Immature natural killer cell (primary cell): Measurements from ENCODE around the gene NEMP2. TPM values are rescaled to one million over a fixed set of nuclear protein-coding genes. Genes with fewer than 3 reads are reported as not detected.
A peak's percentile ranks its signal among the peaks of the same experiment; 100 is the strongest.

Source experiments
- DNase-seq, 3 donors: peaks; one replicate each; pipeline ENCODE4 v3.0.0; 2022; ENCODE audit warnings: mixed read lengths in 1 of 3
- H3K27ac Mint-ChIP-seq, 6 donors: one replicate each; pipeline ENCODE4 v1.8.0; 2020; ENCODE audit warnings: mixed read lengths in 6 of 6, mild to moderate bottlenecking in 5 of 6, inconsistent platforms in 4 of 6, moderate library complexity in 3 of 6
- H3K27me3 Mint-ChIP-seq, 3 donors: one replicate each; pipeline ENCODE4 v1.8.0; 2020 to 2021; ENCODE audit warnings: low read depth in 3 of 3, mild to moderate bottlenecking in 3 of 3, mixed read lengths in 3 of 3, moderate library complexity in 3 of 3, inconsistent platforms in 1 of 3
- H3K36me3 Mint-ChIP-seq, 3 donors: one replicate each; pipeline ENCODE4 v1.8.0; 2020; ENCODE audit warnings: mixed read lengths in 3 of 3, inconsistent platforms in 2 of 3, mild to moderate bottlenecking in 2 of 3
- H3K4me1 Mint-ChIP-seq, 2 donors: one replicate each; pipeline ENCODE4 v1.8.0; 2020; ENCODE audit warnings: inconsistent platforms in 2 of 2, mild to moderate bottlenecking in 2 of 2, mixed read lengths in 2 of 2, moderate library complexity in 1 of 2
- H3K4me3 Mint-ChIP-seq, 5 donors: one replicate each; pipeline ENCODE4 v1.8.0; 2020; ENCODE audit warnings: mild to moderate bottlenecking in 5 of 5, mixed read lengths in 5 of 5, inconsistent platforms in 3 of 5, moderate library complexity in 3 of 5
- H3K9me3 Mint-ChIP-seq, 6 donors: one replicate each; pipeline ENCODE4 v1.8.0; 2020; ENCODE audit warnings: mild to moderate bottlenecking in 6 of 6, mixed read lengths in 6 of 6, inconsistent platforms in 4 of 6, moderate library complexity in 3 of 6
- polyA plus RNA-seq, 3 donors: library from polyadenylated mRNA; unstranded; fragments of 300-500 nt; fragmentation: Illumina TruSeq; gene quantifications; one replicate each; pipeline ENCODE4 v1.2.3, GENCODE V29; 2021

Gene NEMP2
- polyA plus RNA-seq, 3 donors from 2014 or later = 10.4 to 20.0 (median 11.4) TPM

GRCh38 chr2:190571686-190572085, 37.2 kb upstream of the NEMP2 start:
- H3K27me3 Mint-ChIP-seq = no peaks in the 10 kb centered on the region
- peaks cover 0 to 12% (median 4%) of the 10 kb centered on the region in 3 donors for H3K36me3 Mint-ChIP-seq
- peaks cover 0 to 10% (median 3%) of the 10 kb centered on the region in 6 donors for H3K9me3 Mint-ChIP-seq
- DNase-seq = no peak
- peaks cover 27 to 33% of the 10 kb centered on the region in 2 donors for H3K4me1 Mint-ChIP-seq
- H3K4me3 Mint-ChIP-seq = no peak overlapping the region
- H3K27ac Mint-ChIP-seq = no peak overlapping the region

GRCh38 chr2:190570871-190571270, 36.3 kb upstream of the NEMP2 start:
- Mint-ChIP-seq H3K36me3 (peaks cover 0 to 12% (median 4%) of the 10 kb centered on the region in 3 donors), H3K27me3 (no peaks in the 10 kb centered on the region), H3K4me1 (peaks cover 21 to 29% of the 10 kb centered on the region in 2 donors), H3K27ac (peak overlapping the region in 1 of 6 donors; percentile 46), H3K4me3 (no peak overlapping the region), H3K9me3 (peaks cover 0 to 10% (median 3%) of the 10 kb centered on the region in 6 donors)
- DNase-seq = no peak

GRCh38 chr2:190569994-190570755, 35.7 kb upstream of the NEMP2 start:
- Mint-ChIP-seq H3K27me3 (no peaks in the 10 kb centered on the region), H3K9me3 (peaks cover 0 to 10% (median 3%) of the 10 kb centered on the region in 6 donors), H3K4me1 (peaks cover 18 to 28% of the 10 kb centered on the region in 2 donors), H3K4me3 (no peak overlapping the region), H3K27ac (no peak overlapping the region), H3K36me3 (peaks cover 0 to 12% (median 4%) of the 10 kb centered on the region in 3 donors)
- no peak for DNase-seq

- DNase-seq = no peak
- Mint-ChIP-seq H3K27ac (no peak overlapping the region), H3K27me3 (peaks cover 0 to 3% (median 0%) of the 10 kb centered on the region in 3 donors), H3K4me1 (peaks cover 21 to 38% of the 10 kb centered on the region in 2 donors), H3K36me3 (peaks cover 0 to 16% (median 4%) of the 10 kb centered on the region in 3 donors), H3K4me3 (no peak overlapping the region), H3K9me3 (peaks cover 0 to 10% (median 3%) of the 10 kb centered on the region in 6 donors)
Observed at GRCh38 chr2:190564838-190565237, 30.3 kb upstream of the NEMP2 start.

GRCh38 chr2:190563646-190564045, 29.1 kb upstream of the NEMP2 start:
- Mint-ChIP-seq H3K27me3 (peaks cover 0 to 3% (median 0%) of the 10 kb centered on the region in 3 donors), H3K36me3 (peaks cover 0 to 21% (median 4%) of the 10 kb centered on the region in 3 donors), H3K27ac (peak overlapping the region in 2 of 6 donors; percentile 32 to 63), H3K9me3 (peaks cover 0 to 10% (median 3%) of the 10 kb centered on the region in 6 donors), H3K4me1 (peaks cover 21 to 38% of the 10 kb centered on the region in 2 donors), H3K4me3 (no peak overlapping the region)
- no peak for DNase-seq

GRCh38 chr2:190563109-190563508, 28.6 kb upstream of the NEMP2 start:
- H3K4me1 Mint-ChIP-seq = peaks cover 21 to 38% of the 10 kb centered on the region in 2 donors
- H3K4me3 Mint-ChIP-seq = peak overlapping the region in 2 of 5 donors; percentile 14 to 43
- peaks cover 0 to 10% (median 3%) of the 10 kb centered on the region in 6 donors for H3K9me3 Mint-ChIP-seq
- peak in 1 of 3 donors; percentile 19 for DNase-seq
- peak overlapping the region in 4 of 6 donors; percentile 13 to 63 (median 51) for H3K27ac Mint-ChIP-seq
- peaks cover 0 to 3% (median 0%) of the 10 kb centered on the region in 3 donors for H3K27me3 Mint-ChIP-seq
- H3K36me3 Mint-ChIP-seq = peaks cover 0 to 20% (median 4%) of the 10 kb centered on the region in 3 donors

- Mint-ChIP-seq H3K4me3 (no peak overlapping the region), H3K27me3 (peaks cover 0 to 3% (median 0%) of the 10 kb centered on the region in 3 donors), H3K36me3 (peaks cover 0 to 13% (median 0%) of the 10 kb centered on the region in 3 donors), H3K27ac (no peak overlapping the region), H3K9me3 (peaks cover 0 to 3% (median under 1%) of the 10 kb centered on the region in 6 donors), H3K4me1 (peaks cover 21 to 38% of the 10 kb centered on the region in 2 donors)
- no peak for DNase-seq
Observed at GRCh38 chr2:190562121-190562520, 27.6 kb upstream of the NEMP2 start.

- H3K4me1 Mint-ChIP-seq = peaks cover 21 to 36% of the 10 kb centered on the region in 2 donors
- no peaks in the 10 kb centered on the region for H3K9me3 Mint-ChIP-seq
- H3K4me3 Mint-ChIP-seq = no peak overlapping the region
- no peak overlapping the region for H3K27ac Mint-ChIP-seq
- DNase-seq = no peak
- H3K27me3 Mint-ChIP-seq = peaks cover 0 to 3% (median 0%) of the 10 kb centered on the region in 3 donors
- H3K36me3 Mint-ChIP-seq = peaks cover 0 to 9% (median 2%) of the 10 kb centered on the region in 3 donors
Observed at GRCh38 chr2:190561094-190561493, 26.6 kb upstream of the NEMP2 start.

GRCh38 chr2:190554357-190555006, 20.0 kb upstream of the NEMP2 start:
- no peak for DNase-seq
- no peak overlapping the region for H3K4me3 Mint-ChIP-seq
- peaks cover 14% of the 10 kb centered on the region in 2 donors for H3K4me1 Mint-ChIP-seq
- no peaks in the 10 kb centered on the region for H3K9me3 Mint-ChIP-seq
- H3K27ac Mint-ChIP-seq = no peak overlapping the region
- H3K27me3 Mint-ChIP-seq = peaks cover 0 to 4% (median 0%) of the 10 kb centered on the region in 3 donors
- H3K36me3 Mint-ChIP-seq = peaks cover 0 to 12% (median 7%) of the 10 kb centered on the region in 3 donors

GRCh38 chr2:190553254-190553653, 18.7 kb upstream of the NEMP2 start:
- Mint-ChIP-seq H3K27me3 (peaks cover 0 to 5% (median 0%) of the 10 kb centered on the region in 3 donors), H3K4me3 (no peak overlapping the region), H3K9me3 (no peaks in the 10 kb centered on the region), H3K4me1 (peaks cover 14% of the 10 kb centered on the region in 2 donors), H3K36me3 (peaks cover 0 to 8% (median 7%) of the 10 kb centered on the region in 3 donors), H3K27ac (peak overlapping the region in 4 of 6 donors; percentile 28 to 96 (median 59))
- no peak for DNase-seq

GRCh38 chr2:190551928-190552327, 17.4 kb upstream of the NEMP2 start:
- Mint-ChIP-seq H3K4me1 (peaks cover 17% of the 10 kb centered on the region in 2 donors), H3K27me3 (peaks cover 0 to 5% (median 0%) of the 10 kb centered on the region in 3 donors), H3K9me3 (no peaks in the 10 kb centered on the region), H3K4me3 (peak overlapping the region; percentile 4 to 78 (median 60)), H3K27ac (peak overlapping the region; percentile 65 to 96 (median 90)), H3K36me3 (peaks cover 0 to 8% (median 7%) of the 10 kb centered on the region in 3 donors)
- peak; percentile 69 to 80 (median 80) for DNase-seq

- Mint-ChIP-seq H3K4me3 (no peak overlapping the region), H3K4me1 (peaks cover 21% of the 10 kb centered on the region in 2 donors), H3K9me3 (no peaks in the 10 kb centered on the region), H3K36me3 (peaks cover 0 to 4% (median 0%) of the 10 kb centered on the region in 3 donors), H3K27me3 (peaks cover 0 to 5% (median 0%) of the 10 kb centered on the region in 3 donors), H3K27ac (peak overlapping the region in 3 of 6 donors; percentile 13 to 96 (median 67))
- DNase-seq = no peak
Observed at GRCh38 chr2:190550137-190550536, 15.6 kb upstream of the NEMP2 start.

GRCh38 chr2:190547886-190548285, 13.4 kb upstream of the NEMP2 start:
- H3K27ac Mint-ChIP-seq = peak overlapping the region in 3 of 6 donors; percentile 5 to 58 (median 7)
- peaks cover 0 to 4% (median under 1%) of the 10 kb centered on the region in 6 donors for H3K9me3 Mint-ChIP-seq
- no peak for DNase-seq
- peaks cover 18 to 21% of the 10 kb centered on the region in 2 donors for H3K4me1 Mint-ChIP-seq
- peaks cover 0 to 5% (median 2%) of the 10 kb centered on the region in 3 donors for H3K36me3 Mint-ChIP-seq
- H3K4me3 Mint-ChIP-seq = no peak overlapping the region
- peaks cover 0 to 5% (median 0%) of the 10 kb centered on the region in 3 donors for H3K27me3 Mint-ChIP-seq
